Measurements from ENCODE around the gene RHOD. TPM values are rescaled to one million over a fixed set of nuclear protein-coding genes. Genes with fewer than 3 reads are reported as not detected.

The RHOD gene
- total and polyA plus RNA-seq, 2 of the 8 experiments (the other 6 are each of a cell fraction or from before 2014, with no cell fraction given), result 12.1 to 17.6 TPM

GRCh38 chr11:67048515-67049130, 8.0 kb upstream of the RHOD start:
- CTCF ChIA-PET (ENCODE audit: partially characterized antibody), result interaction anchor here (0.6 to 2.1 kb wide), 6 partner anchors 9 to 217 kb away, joined by 3 to 7 read pairs (median 4); no protein-coding TSS in a partner anchor
- Histone ChIP-seq H3K4me3 (ENCODE audit: extremely low read depth in 1 of 4, insufficient read depth in 2 of 4, low read depth in 3 of 4, low read length in 4 of 4) (no peak overlapping the region), H3K18ac (ENCODE audit: extremely low read depth, low read length) (no peak overlapping the region), H3K79me2 (ENCODE audit: control insufficient read depth in 1 of 2, insufficient read depth in 2 of 2, low read length in 2 of 2) (no peaks in the 10 kb centered on the region), H3K23me2 (ENCODE audit: low read depth, low read length) (no peaks in the 10 kb centered on the region), H2BK120ac (replicated peaks; ENCODE audit: low read depth, low read length) (no peak overlapping the region), H3K9me3 (ENCODE audit: insufficient read depth in 2 of 2, low read depth in 1 of 2, low read length in 1 of 2) (no peaks in the 10 kb centered on the region), H3K23ac (ENCODE audit: insufficient read length) (no peak overlapping the region), H3K27me3 (replicated peaks in 1 of 4; ENCODE audit: control insufficient read depth in 3 of 4, extremely low read depth in 1 of 4, insufficient read depth in 3 of 4, low read length in 3 of 4) (no peaks in the 10 kb centered on the region), H3K4me1 (replicated peaks in 1 of 4; ENCODE audit: control insufficient read depth in 3 of 4, insufficient read depth in 4 of 4, low read length in 3 of 4) (no peaks in the 10 kb centered on the region), H3K14ac (ENCODE audit: insufficient read length) (no peak overlapping the region), H2AK5ac (ENCODE audit: low read depth, low read length) (no peak overlapping the region), H4K8ac (ENCODE audit: extremely low read depth, insufficient read depth, low read length) (0 out of 2 replicates have a peak overlapping the region, but pooled peaks have one; percentile 59), H3K27ac (ENCODE audit: low read depth, low read length) (no peak overlapping the region), H3K4ac (replicated peaks; ENCODE audit: insufficient read length, low read depth, low read length) (no peak overlapping the region), H3K79me1 (ENCODE audit: low read depth, low read length) (no peaks in the 10 kb centered on the region), H4K91ac (replicated peaks; ENCODE audit: insufficient read length, low read length) (no peak overlapping the region), H3K56ac (replicated peaks; ENCODE audit: insufficient read length, low read depth, low read length) (no peak overlapping the region), H3K36me3 (ENCODE audit: control insufficient read depth in 2 of 4, insufficient read depth in 4 of 4, low read length in 3 of 4) (no peaks in the 10 kb centered on the region), H2BK5ac (ENCODE audit: low read depth, low read length) (no peak overlapping the region), H3K9ac (replicated peaks in 1 of 4; ENCODE audit: extremely low read depth in 1 of 4, low read depth in 3 of 4, low read length in 3 of 4) (no peak overlapping the region), H2BK15ac (ENCODE audit: low read length) (no peak overlapping the region), H2BK20ac (ENCODE audit: low read length) (no peak overlapping the region), H4K20me1 (replicated peaks in 1 of 2; ENCODE audit: control insufficient read depth in 1 of 2, insufficient read depth in 2 of 2, low read length in 2 of 2) (no peaks in the 10 kb centered on the region), H2AFZ (ENCODE audit: low read length) (no peak overlapping the region), H4K5ac (ENCODE audit: insufficient read length, low read depth, low read length) (no peak overlapping the region), H2BK12ac (ENCODE audit: low read depth, low read length) (no peak overlapping the region), H3K4me2 (ENCODE audit: insufficient read depth in 1 of 2, low read depth in 2 of 2, low read length in 2 of 2) (no peak overlapping the region)
- DNase-seq (ENCODE audit: low read depth in 1 of 2, low spot score in 2 of 2), result no peak
- no peak for FAIRE-seq
- WGBS, 2 experiments (ENCODE audit: extremely low coverage in 1 of 2, insufficient coverage in 1 of 2, insufficient read length in 1 of 2, insufficient replicate concordance in 2 of 2, low coverage in 1 of 2, low lambda C conversion rate in 2 of 2, missing lambda C conversion rate in 1 of 2), result 92% methylated on average over 22 of the region's 22 CpGs; no CpG with 5 or more reads in 1 of the 2 experiments
- POLR2A ChIA-PET (ENCODE audit: partially characterized antibody), result interaction anchor here (0.5 kb wide), 1 partner anchor 10 kb away, joined by 3 read pairs; no protein-coding TSS in a partner anchor
- TF ChIP-seq RAD21 (IDR thresholded peaks at IDR 0.05 in 1 of 2, conservative IDR thresholded peaks at IDR 0.05 in 1 of 2; ENCODE audit: low read depth in 2 of 2, low read length in 2 of 2) (no peak), SP2 (IDR thresholded peaks at IDR 0.05; ENCODE audit: low read length) (no peak), RBBP5 (IDR thresholded peaks at IDR 0.05; ENCODE audit: borderline replicate concordance, low read depth, low read length) (no peak), ZNF274 (IDR thresholded peaks at IDR 0.05; ENCODE audit: borderline replicate concordance, extremely low read depth, low read length) (no peak), SRF (IDR thresholded peaks at IDR 0.05; ENCODE audit: low read depth, low read length) (no peak), BRCA1 (IDR thresholded peaks at IDR 0.05; ENCODE audit: low read depth, low read length) (no peak), HDAC6 (IDR thresholded peaks at IDR 0.05; ENCODE audit: low read depth, low read length) (no peak), EGR1 (IDR thresholded peaks at IDR 0.05; ENCODE audit: borderline replicate concordance, low read depth, low read length) (no peak), NRF1 (IDR thresholded peaks at IDR 0.05; ENCODE audit: low read depth, low read length) (no peak), POU5F1 (IDR thresholded peaks at IDR 0.05; ENCODE audit: low read depth, low read length) (no peak), GABPA (IDR thresholded peaks at IDR 0.05; ENCODE audit: borderline replicate concordance, insufficient read depth, low read length) (no peak), CTBP2 (IDR thresholded peaks at IDR 0.05; ENCODE audit: borderline replicate concordance, insufficient read depth, insufficient read length, low read length) (no peak), TBP (IDR thresholded peaks at IDR 0.05; ENCODE audit: low read depth, low read length) (no peak)

Data from H1 (cell line).